ENCODE measurements around the gene NFXL1.

NFXL1 gene

DNA sequence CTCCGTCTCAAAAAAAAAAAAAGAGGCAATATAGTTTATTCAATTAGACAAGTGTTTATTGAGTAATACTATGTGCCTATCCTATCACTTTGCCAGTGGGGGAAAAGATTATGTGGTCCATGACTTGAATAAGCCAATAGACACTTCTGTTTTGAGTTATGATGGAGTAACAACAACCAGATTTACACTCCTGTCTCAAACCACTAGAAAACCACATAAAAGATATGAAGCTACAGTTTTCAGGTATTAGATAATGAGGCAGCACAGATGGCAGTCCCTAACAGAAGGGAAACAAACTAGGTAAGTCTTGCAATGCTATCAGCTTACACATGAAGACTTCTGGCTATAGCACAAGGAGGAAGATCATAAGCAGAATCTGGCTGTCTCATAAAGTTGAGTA, 22.5 kb downstream of the NFXL1 start:
- no peak for DNase-seq (ENCODE audit: low read depth in 2 of 2)

- no peak for DNase-seq (ENCODE audit: low read depth in 2 of 2)
These were observed 32.2 kb downstream of the NFXL1 start for GRCh38 chr4:47882228-47882627.

DNA sequence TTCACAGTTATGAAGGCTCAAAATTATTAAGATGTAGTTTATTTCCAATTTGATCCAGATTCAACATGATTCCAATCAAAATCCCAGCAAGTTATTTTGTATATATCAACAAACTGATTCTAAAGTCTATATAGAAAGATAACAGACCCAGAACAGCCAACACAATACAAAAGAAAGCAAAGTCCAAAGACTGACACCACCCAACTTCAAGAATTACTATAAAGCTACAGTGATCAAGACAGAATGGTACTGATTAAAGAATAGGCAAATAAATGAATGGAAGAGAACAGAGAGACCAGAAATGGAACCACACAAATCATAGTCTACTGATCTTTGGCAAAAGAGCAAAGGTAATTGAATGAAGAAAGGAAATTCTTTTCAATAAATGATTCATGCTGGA, 34.9 kb downstream of the NFXL1 start:
- no peak for DNase-seq (ENCODE audit: low read depth in 2 of 2)

- no peak for DNase-seq (ENCODE audit: low read depth in 2 of 2)
These were observed 37.4 kb downstream of the NFXL1 start for GRCh38 chr4:47876784-47877546.

DNA sequence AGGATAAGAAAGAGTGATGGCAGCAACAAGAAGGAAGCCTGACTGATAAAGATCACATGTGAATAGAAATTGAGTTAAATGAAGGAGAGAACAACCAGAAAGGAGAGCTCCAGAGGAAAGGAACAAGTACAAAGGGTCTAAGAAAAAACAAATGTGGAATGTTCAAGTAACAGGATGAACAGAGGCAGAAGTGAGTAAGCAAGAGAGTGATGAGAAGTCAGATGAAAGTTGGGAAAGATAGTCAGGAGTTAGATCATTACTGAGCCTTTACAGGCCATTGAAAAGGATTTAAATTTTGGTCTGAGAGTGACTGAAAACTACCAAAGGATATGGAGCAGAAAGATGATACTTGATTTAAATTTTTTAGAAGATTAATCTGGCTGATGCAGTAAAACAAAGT, 38.1 kb downstream of the NFXL1 start:
- no peak for DNase-seq (ENCODE audit: low read depth in 2 of 2)

DNA sequence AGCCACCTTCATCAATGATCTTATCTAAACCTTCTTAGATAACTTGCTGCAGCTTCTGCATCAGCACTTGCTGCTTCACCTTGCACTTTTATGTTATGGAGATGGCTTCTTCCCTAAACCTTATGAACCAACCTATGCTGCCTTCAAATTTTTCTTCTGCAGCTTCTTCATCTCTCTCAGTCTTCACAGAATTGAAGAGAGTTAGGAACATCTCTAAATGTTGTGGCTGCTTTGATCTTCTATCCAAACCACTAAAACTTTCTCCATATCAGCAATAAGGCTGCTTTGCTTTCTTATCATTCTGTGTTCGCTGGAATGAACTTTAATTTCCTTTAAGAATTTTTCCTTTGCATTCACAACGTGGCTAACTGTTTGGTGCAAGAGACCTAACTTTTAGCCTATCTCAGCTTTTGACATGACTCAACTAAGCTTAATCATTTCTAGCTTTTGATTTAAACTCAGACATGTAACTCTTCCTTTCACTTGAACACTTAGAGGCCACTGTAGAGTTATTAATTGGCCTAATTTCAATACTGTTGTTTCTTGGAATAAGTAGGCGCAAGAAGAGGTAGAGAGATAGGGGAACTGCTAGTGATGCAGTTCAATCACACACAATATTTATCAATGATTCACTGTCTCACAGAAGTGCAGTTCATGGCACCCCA, 40.4 kb downstream of the NFXL1 start:
- DNase-seq (ENCODE audit: low read depth in 2 of 2): no peak

GRCh38 chr4:47863486-47863885, 50.9 kb downstream of the NFXL1 start:
- DNase-seq (ENCODE audit: low read depth in 2 of 2): no peak

DNA sequence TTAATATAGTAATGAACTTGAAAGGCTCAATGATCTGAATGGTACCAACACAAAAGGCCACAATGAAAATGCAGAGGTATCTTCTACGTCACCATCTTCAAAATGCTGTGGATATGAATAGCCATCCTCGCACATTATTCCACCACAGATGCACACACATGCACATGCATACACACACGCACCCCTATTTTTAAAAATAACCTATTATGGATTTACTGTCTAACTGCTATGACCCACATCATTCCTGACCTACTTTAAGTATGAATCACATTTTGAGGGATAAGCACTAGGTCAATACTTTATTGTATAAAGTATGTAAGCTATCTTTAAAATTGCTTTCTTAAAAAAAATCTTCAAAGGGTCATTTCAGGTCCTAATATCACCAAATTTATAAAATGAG, 52.1 kb downstream of the NFXL1 start:
- no peak for DNase-seq (ENCODE audit: low read depth in 2 of 2)

- no peak for DNase-seq (ENCODE audit: low read depth in 2 of 2)
These were observed 54.1 kb downstream of the NFXL1 start for GRCh38 chr4:47860305-47860704.

DNA sequence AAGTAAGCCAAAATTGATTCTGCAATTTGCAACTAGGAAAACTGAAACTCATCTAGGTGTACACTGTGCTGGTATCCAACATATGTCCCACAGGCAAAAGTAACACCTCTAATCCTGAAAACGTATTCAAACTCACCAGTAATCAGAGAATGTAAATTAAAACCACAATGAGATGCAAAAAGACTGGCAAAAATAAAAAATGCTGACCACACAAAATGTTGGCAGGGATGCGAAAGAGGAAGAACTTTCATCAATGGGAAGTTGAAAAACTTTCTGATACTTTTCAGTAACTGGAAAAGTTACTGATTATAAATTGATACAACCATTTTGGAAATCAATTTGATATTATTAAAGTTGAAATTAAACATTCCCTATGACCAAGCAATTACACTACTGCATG, 56.4 kb downstream of the NFXL1 start:
- no peak for DNase-seq (ENCODE audit: low read depth in 2 of 2)

DNA sequence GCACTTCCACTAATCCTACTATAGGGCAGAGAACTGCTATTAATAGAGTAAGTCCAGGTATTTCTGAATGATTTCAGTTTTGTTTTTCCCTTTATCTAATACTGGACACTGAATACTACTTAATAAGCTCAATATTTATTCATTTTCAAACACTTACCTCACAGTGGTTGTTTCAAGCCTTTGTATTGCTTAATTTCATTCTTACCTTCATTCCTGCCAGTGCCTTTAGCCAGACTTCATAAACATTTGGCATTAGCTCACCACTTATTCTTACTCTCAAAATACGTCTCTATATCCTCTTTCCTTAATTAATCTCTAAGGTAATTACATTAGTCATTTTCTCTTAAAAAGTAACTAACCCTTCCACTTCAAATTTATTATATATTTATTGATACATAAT, 57.7 kb downstream of the NFXL1 start:
- DNase-seq (ENCODE audit: low read depth in 2 of 2): no peak

- no peak for DNase-seq (ENCODE audit: low read depth in 2 of 2)
These were observed 59.0 kb downstream of the NFXL1 start for GRCh38 chr4:47855350-47855749.

DNA sequence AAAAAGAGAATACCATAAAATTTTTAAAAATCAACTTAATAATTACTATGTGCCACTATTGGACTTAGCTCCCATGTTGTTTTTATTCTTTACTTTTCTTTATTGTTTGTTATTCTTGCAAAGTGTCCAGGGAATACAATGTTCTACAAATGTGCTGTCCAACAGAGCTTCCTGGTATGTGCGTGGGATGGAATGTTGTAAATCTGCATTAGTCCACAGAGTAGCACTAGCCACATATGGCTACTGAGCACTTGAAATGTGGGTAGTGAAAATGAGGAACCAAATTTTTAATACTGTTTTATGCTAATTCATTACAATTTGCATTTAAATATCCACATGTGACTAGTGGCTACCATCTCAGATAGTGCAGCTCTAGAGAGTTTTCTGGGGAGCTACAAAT, 62.2 kb downstream of the NFXL1 start:
- no peak for DNase-seq (ENCODE audit: low read depth in 2 of 2)

GRCh38 chr4:47849466-47849865, 64.9 kb downstream of the NFXL1 start:
- no peak for DNase-seq (ENCODE audit: low read depth in 2 of 2)

DNA sequence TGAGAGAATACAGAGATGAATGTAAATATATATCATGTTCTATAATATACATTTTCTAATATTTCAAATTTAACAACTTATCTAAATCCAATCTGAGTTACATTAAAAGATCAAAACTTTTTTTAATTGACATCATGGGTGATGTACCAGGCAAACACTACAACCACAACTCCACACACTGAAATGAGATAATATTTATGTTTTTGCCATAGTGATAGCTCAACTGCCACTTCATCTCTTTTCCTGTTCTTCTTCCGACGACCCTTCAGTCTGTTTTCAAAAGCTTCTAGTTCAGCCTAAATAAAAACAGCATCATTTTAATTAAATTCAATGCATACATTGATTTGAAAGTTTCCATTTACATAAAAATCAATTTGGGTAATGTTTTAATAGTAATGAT, 66.3 kb downstream of the NFXL1 start:
- DNase-seq (ENCODE audit: low read depth in 2 of 2): no peak

DNA sequence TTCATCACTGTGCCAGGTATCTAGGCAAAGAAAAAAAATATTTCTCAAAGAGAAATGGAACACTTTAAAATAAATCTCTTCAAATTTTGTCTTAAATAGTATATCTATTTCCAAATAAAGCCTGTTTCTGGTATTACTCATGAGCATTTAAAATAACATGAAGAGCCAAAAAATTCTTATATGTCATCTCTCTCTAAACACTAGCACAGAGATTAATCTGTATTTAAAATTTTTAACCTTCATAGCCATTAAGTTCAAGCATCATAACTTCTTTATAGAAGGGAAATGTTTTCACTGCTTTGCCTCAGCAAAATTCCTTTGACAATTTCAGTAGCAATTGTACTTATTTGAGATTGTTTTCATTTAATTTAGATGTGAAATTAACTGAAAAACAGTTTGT, 71.4 kb downstream of the NFXL1 start:
- no peak for DNase-seq (ENCODE audit: low read depth in 2 of 2)

- DNase-seq (ENCODE audit: low read depth in 2 of 2): no peak
These were observed 74.1 kb downstream of the NFXL1 start for GRCh38 chr4:47840291-47840690.

DNA sequence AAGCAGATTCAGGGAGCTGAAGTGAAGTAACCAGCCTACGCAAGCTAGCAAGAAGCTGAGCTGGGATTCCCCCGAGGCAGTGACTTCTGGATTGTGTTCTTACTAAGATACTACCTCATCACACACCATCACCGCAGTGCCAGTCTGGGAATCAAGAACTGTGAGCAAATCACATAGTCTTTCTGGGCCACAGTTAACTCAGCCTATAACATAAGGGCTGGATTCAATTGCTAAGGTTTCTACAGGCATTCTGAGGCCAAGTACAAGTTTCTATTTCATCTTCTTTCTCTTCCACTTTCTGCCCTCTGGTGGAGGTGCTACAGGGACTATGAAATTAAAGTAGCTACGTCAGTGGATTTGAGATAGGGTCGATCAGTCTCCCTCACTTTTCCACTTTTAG, 75.1 kb downstream of the NFXL1 start:
- DNase-seq (ENCODE audit: low read depth in 2 of 2): peak; percentile 46 to 47

DNA sequence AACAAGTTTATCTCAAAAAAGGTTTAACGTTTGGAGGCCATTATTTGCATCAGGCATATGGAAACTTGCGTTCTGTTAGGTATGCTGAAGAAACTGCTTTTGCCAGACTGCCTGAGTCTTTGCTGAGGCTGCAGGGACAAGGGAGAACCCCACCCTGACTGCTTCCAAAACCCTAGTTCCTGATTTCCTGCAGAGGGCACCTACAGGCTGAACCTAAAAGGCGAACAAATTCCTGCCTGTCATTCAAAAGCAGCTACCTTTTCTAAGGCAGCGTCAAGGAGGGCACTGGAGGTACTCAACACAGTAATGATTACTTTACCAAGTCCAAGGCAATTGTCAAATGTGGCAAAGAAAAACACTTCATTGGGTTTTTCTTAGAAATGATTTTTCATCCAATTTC, 75.9 kb downstream of the NFXL1 start:
- no peak for DNase-seq (ENCODE audit: low read depth in 2 of 2)

DNA sequence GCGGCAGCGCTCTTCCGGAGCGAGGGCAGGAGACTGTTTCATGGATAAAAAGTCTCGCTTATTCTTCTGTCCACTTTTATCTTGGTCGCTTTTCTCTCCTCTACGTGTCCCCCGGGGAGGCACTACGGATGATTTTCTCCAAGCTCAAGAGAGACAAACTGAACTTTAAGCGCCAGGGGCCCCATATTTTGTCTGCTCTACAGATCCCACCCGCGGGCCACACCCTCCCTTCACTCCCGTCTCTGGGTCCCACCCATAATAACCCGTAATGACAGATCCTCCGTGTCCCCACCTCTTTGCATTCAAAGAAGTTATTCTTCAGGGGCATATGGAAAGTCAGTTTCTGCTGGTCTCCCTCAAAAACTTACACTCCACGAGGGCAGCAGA, 76.5 kb downstream of the NFXL1 start, which contains the start of gene CORIN:
TSS of gene CORIN (minus strand) at position 160 of the 387 bp plus-strand sequence. CDS start at position 42, 118 bp downstream.
- no peak for DNase-seq (ENCODE audit: low read depth in 2 of 2)

- peak in 1 of 2 donors; percentile 17 for DNase-seq (ENCODE audit: low read depth in 2 of 2)
These were observed 77.1 kb downstream of the NFXL1 start for GRCh38 chr4:47837094-47837907.

GRCh38 chr4:47836641-47837093, 77.7 kb downstream of the NFXL1 start:
- peak; percentile 42 to 52 for DNase-seq (ENCODE audit: low read depth in 2 of 2)

DNA sequence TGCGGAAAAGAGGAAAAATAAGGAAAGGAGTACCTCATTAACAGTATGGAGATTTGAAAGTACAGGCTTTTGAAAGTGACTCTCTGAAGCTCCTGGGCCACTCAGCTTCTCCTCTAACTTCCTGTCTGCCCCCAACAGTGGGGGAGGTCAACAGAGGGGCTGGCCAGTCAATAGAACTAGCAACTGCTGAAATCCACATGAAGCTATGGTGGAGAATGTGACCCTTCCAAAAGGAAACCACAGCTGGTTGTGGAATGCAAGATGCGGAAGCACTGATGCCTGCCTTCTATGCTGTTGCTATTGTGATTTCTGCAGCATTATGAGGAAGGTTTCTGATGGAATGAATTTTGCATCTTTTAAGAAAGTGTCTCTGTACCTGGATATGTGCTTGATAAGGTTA, 78.9 kb downstream of the NFXL1 start:
- no peak for DNase-seq (ENCODE audit: low read depth in 2 of 2)
